GM23338 (cell line): ENCODE data around the gene TSPAN4. TPM values are rescaled to one million over a fixed set of nuclear protein-coding genes. Genes with fewer than 3 reads are reported as not detected.

Source experiments
- ATAC-seq: fragments of 200-7000 bp; cut with Tn5 transposase; 3 replicates; pipeline ENCODE4 v1.9.1; 2020
- DNase-seq: peaks from one replicate; pipeline ENCODE4 v3.0.0-alpha.2; 2015; ENCODE audit warnings: low spot score
- H2AFZ ChIP-seq: fragments of 200-600 bp; sonication (generic); 2 replicates; pipeline ENCODE4 v1.8.0; 2016; ENCODE audit warnings: antibody characterized with exemption, mild to moderate bottlenecking, moderate library complexity
- H3F3A ChIP-seq: fragments of 200-600 bp; sonication (generic); replicated peaks from 2 replicates; pipeline ENCODE4 v1.8.0; 2017; ENCODE audit warnings: antibody characterized with exemption, mixed run types, low read depth
- H3K27ac ChIP-seq: fragments of 200-600 bp; sonication (generic); 2 replicates; pipeline ENCODE4 v1.6.1; 2016; ENCODE audit warnings: low read depth
- H3K27me3 ChIP-seq: fragments of 200-600 bp; sonication (generic); 2 replicates; pipeline ENCODE4 v1.8.0; 2016; ENCODE audit warnings: mild to moderate bottlenecking, mixed run types, moderate library complexity; ENCODE audit not compliant: insufficient read depth
- H3K36me3 ChIP-seq: fragments of 200-600 bp; sonication (generic); 2 replicates; pipeline ENCODE4 v1.8.0; 2016; ENCODE audit warnings: mild to moderate bottlenecking; ENCODE audit not compliant: insufficient read depth
- H3K4me1 ChIP-seq: fragments of 200-600 bp; sonication (generic); 2 replicates; pipeline ENCODE4 v1.8.0; 2016; ENCODE audit warnings: mild to moderate bottlenecking, moderate library complexity; ENCODE audit not compliant: insufficient read depth
- H3K4me2 ChIP-seq: fragments of 200-600 bp; sonication (generic); 2 replicates; pipeline ENCODE4 v1.7.1; 2017; ENCODE audit warnings: mixed run types
- H3K4me3 ChIP-seq: fragments of 200-600 bp; sonication (generic); 2 replicates; pipeline ENCODE4 v1.6.1; 2016; ENCODE audit warnings: mixed run types
- H3K79me2 ChIP-seq: fragments of 200-600 bp; sonication (generic); replicated peaks from 2 replicates; pipeline ENCODE4 v1.8.0; 2017; ENCODE audit warnings: mild to moderate bottlenecking; ENCODE audit not compliant: insufficient read depth
- H3K9me2 ChIP-seq: fragments of 200-600 bp; sonication (generic); 2 replicates; pipeline ENCODE4 v1.8.0; 2017; ENCODE audit not compliant: insufficient read depth
- H4K20me1 ChIP-seq: fragments of 200-600 bp; sonication (generic); replicated peaks from 2 replicates; pipeline ENCODE4 v1.8.0; 2017; ENCODE audit warnings: mild to moderate bottlenecking; ENCODE audit not compliant: insufficient read depth
- H3K27ac Mint-ChIP-seq: 2 replicates; pipeline ENCODE4 v1.8.0; 2020; ENCODE audit warnings: inconsistent platforms, mild to moderate bottlenecking, moderate library complexity, mixed read lengths
- H3K27me3 Mint-ChIP-seq: 3 replicates; pipeline ENCODE4 v1.8.0; 2022; ENCODE audit warnings: low read depth, mild to moderate bottlenecking, moderate library complexity, mixed read lengths, inconsistent platforms; ENCODE audit not compliant: insufficient read depth, poor library complexity
- H3K36me3 Mint-ChIP-seq: 3 replicates; pipeline ENCODE4 v1.8.0; 2021; ENCODE audit warnings: low read depth, mild to moderate bottlenecking, inconsistent platforms, moderate library complexity, mixed read lengths
- H3K4me1 Mint-ChIP-seq: 3 replicates; pipeline ENCODE4 v1.8.0; 2020; ENCODE audit warnings: mild to moderate bottlenecking, inconsistent platforms, mixed read lengths
- H3K4me3 Mint-ChIP-seq: 3 replicates; pipeline ENCODE4 v1.8.0; 2021; ENCODE audit warnings: moderate library complexity, mild to moderate bottlenecking, inconsistent platforms, mixed read lengths
- H3K9me3 Mint-ChIP-seq: 3 replicates; pipeline ENCODE4 v1.8.0; 2020; ENCODE audit warnings: moderate library complexity, mild to moderate bottlenecking, inconsistent platforms, mixed read lengths
- CREB1 ChIP-seq: fragments of 250-450 bp; sonication (Bioruptor Pico); IDR thresholded peaks from 2 replicates; pipeline ENCODE4 v1.5.0; 2020; ENCODE audit warnings: low read depth, mild to moderate bottlenecking, moderate library complexity
- EZH2 ChIP-seq: fragments of 200-600 bp; sonication (generic); IDR thresholded peaks from one replicate; pipeline ENCODE4 v1.8.0; 2017; ENCODE audit warnings: antibody characterized with exemption, mild to moderate bottlenecking, low read depth; ENCODE audit not compliant: unreplicated experiment
- EZH2phosphoT487 ChIP-seq: fragments of 200-600 bp; sonication (generic); IDR thresholded peaks from one replicate; pipeline ENCODE4 v1.8.1; 2018; ENCODE audit warnings: antibody characterized with exemption; ENCODE audit not compliant: unreplicated experiment
- JUNB ChIP-seq: IDR thresholded peaks from one replicate; pipeline ENCODE4 v1.6.1; 2016; ENCODE audit warnings: antibody characterized with exemption; ENCODE audit not compliant: unreplicated experiment
- NANOG ChIP-seq: IDR thresholded peaks from 2 replicates; pipeline ENCODE4 v1.6.1; 2016; ENCODE audit warnings: antibody characterized with exemption, borderline replicate concordance
- POLR2AphosphoS5 ChIP-seq: IDR thresholded peaks from 2 replicates; pipeline ENCODE4 v1.6.1; 2016; ENCODE audit warnings: antibody characterized with exemption, low read depth
- STAT1 ChIP-seq: IDR thresholded peaks from one replicate; pipeline ENCODE4 v1.6.1; 2016; ENCODE audit warnings: antibody characterized with exemption; ENCODE audit not compliant: unreplicated experiment
- ZNF114 ChIP-seq: fragments of 250-450 bp; sonication (Bioruptor Pico); IDR thresholded peaks from 2 replicates; pipeline ENCODE4 v1.5.0; 2020; ENCODE audit warnings: mild to moderate bottlenecking, moderate library complexity
- ZNF331 ChIP-seq: fragments of 250-450 bp; sonication (Bioruptor Pico); IDR thresholded peaks from 2 replicates; pipeline ENCODE4 v1.5.0; 2020; ENCODE audit warnings: low read depth, mild to moderate bottlenecking, moderate library complexity
- polyA plus RNA-seq: library from polyadenylated mRNA; unstranded; fragments of >200 nt; fragmentation: Nextera tagmentation; extraction: Ambion mirVana; gene quantifications from 2 replicates; pipeline ENCODE4 v1.2.1, GENCODE V29; 2016
- total RNA-seq: library from RNA; depleted of rRNA; stranded (reverse); fragments of >200 nt; shearing (Covaris generic); gene quantifications from 2 replicates; pipeline ENCODE4 v1.2.3, GENCODE V29; 2014
- TF ChIP-seq, protein P1 (sequence below), 2 experiments: fragments of 200-600 bp in 1 of 2; sonication (generic) in 1 of 2; conservative IDR thresholded peaks; 2 replicates each; pipeline versions ENCODE4 v1.5.1 to v1.6.1; 2016 to 2017; ENCODE audit warnings: antibody characterized with exemption in 2 of 2, low read depth in 2 of 2, mild to moderate bottlenecking in 2 of 2, moderate library complexity in 1 of 2
- TF ChIP-seq, protein P2 (sequence below): IDR thresholded peaks from one replicate; pipeline ENCODE4 v1.6.1; 2018; ENCODE audit warnings: antibody characterized with exemption; ENCODE audit not compliant: unreplicated experiment
- TF ChIP-seq, protein P3 (sequence below): fragments of 250-450 bp; sonication (Bioruptor Pico); IDR thresholded peaks from 2 replicates; pipeline ENCODE4 v1.5.0; 2020; ENCODE audit warnings: mild to moderate bottlenecking, moderate library complexity
- TF ChIP-seq, protein P4 (sequence below): IDR thresholded peaks from 2 replicates; pipeline ENCODE4 v1.6.1; 2016; ENCODE audit warnings: antibody characterized with exemption

TSPAN4 gene
- total and polyA plus RNA-seq, 2 experiments from 2014 or later, result 76.8 to 150 TPM

DNA sequence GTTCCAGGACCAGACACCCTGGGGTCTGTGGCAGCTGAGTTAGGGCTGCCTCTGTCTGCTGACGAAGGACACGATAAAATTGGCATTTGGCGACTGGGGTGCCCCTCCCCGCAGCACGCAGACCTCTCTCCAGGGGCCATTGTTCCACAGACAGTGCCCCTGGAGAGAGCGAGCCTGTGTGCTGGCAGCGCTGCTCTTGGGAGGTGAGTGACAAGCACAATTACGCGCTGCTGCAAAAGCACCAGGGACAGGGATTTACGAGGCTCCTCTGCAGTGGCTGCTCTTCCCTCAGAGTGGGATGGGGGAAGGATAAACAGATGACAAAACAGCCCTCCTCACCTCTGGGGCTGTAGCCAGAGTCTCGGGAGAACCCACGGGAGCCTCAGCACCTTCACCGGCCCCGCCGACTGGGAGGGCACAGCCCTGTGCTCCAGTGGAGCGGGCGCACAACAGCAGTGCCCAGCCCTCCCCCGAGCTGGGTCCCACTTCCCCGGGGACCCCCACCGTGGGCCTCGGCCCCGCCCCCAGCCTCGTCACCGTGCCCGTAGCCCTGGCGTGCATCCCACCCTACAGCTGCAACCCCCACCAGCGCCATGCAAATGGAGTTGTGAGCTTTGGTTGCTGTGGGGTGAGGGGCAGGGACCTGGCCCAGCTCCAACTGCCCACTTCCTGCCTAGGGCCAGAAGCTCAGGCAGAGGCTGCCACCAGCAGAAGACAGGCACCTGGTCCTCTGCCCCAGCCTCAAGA is 48.3 kb downstream of the TSPAN4 start:
- no peak for DNase-seq
- Mint-ChIP-seq H3K36me3 (peaks cover 13% of the 10 kb centered on the region), H3K27ac (peak overlapping the region; percentile 56; the same call in 1 of the 2 replicates), H3K4me1 (peaks cover 9% of the 10 kb centered on the region), H3K9me3 (peaks cover 3% of the 10 kb centered on the region; the same call in 2 of the 3 replicates), H3K27me3 (peaks cover 15% of the 10 kb centered on the region), H3K4me3 (no peak overlapping the region)
- Histone ChIP-seq H3K79me2 (no peaks in the 10 kb centered on the region), H3F3A (no peaks in the 10 kb centered on the region), H4K20me1 (0 out of 2 replicates have a peak, but pooled peaks cover 3% of the 10 kb centered on the region), H2AFZ (no peak overlapping the region), H3K27me3 (no peaks in the 10 kb centered on the region), H3K4me2 (no peak overlapping the region), H3K9me2 (no peaks in the 10 kb centered on the region), H3K4me3 (no peak overlapping the region), H3K27ac (no peak overlapping the region), H3K4me1 (no peaks in the 10 kb centered on the region; the same call in 1 of the 2 replicates), H3K36me3 (no peaks in the 10 kb centered on the region)
- no peak for ATAC-seq
- TF ChIP-seq EZH2phosphoT487 (no peak), CREB1 (CRISPR knock-in tag) (no peak), JUNB (no peak), STAT1 (no peak), POLR2AphosphoS5 (no peak), NANOG (no peak), ZNF114 (CRISPR knock-in tag) (no peak), EZH2 (no peak), ZNF331 (CRISPR knock-in tag) (no peak)
- TF ChIP-seq, protein P1, sequence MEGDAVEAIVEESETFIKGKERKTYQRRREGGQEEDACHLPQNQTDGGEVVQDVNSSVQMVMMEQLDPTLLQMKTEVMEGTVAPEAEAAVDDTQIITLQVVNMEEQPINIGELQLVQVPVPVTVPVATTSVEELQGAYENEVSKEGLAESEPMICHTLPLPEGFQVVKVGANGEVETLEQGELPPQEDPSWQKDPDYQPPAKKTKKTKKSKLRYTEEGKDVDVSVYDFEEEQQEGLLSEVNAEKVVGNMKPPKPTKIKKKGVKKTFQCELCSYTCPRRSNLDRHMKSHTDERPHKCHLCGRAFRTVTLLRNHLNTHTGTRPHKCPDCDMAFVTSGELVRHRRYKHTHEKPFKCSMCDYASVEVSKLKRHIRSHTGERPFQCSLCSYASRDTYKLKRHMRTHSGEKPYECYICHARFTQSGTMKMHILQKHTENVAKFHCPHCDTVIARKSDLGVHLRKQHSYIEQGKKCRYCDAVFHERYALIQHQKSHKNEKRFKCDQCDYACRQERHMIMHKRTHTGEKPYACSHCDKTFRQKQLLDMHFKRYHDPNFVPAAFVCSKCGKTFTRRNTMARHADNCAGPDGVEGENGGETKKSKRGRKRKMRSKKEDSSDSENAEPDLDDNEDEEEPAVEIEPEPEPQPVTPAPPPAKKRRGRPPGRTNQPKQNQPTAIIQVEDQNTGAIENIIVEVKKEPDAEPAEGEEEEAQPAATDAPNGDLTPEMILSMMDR (conservative IDR thresholded peaks at IDR 0.05; ENCODE audit: low read depth in 2 of 2), result no peak
- TF ChIP-seq, protein P2, sequence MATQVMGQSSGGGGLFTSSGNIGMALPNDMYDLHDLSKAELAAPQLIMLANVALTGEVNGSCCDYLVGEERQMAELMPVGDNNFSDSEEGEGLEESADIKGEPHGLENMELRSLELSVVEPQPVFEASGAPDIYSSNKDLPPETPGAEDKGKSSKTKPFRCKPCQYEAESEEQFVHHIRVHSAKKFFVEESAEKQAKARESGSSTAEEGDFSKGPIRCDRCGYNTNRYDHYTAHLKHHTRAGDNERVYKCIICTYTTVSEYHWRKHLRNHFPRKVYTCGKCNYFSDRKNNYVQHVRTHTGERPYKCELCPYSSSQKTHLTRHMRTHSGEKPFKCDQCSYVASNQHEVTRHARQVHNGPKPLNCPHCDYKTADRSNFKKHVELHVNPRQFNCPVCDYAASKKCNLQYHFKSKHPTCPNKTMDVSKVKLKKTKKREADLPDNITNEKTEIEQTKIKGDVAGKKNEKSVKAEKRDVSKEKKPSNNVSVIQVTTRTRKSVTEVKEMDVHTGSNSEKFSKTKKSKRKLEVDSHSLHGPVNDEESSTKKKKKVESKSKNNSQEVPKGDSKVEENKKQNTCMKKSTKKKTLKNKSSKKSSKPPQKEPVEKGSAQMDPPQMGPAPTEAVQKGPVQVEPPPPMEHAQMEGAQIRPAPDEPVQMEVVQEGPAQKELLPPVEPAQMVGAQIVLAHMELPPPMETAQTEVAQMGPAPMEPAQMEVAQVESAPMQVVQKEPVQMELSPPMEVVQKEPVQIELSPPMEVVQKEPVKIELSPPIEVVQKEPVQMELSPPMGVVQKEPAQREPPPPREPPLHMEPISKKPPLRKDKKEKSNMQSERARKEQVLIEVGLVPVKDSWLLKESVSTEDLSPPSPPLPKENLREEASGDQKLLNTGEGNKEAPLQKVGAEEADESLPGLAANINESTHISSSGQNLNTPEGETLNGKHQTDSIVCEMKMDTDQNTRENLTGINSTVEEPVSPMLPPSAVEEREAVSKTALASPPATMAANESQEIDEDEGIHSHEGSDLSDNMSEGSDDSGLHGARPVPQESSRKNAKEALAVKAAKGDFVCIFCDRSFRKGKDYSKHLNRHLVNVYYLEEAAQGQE, result no peak
- TF ChIP-seq, protein P3, sequence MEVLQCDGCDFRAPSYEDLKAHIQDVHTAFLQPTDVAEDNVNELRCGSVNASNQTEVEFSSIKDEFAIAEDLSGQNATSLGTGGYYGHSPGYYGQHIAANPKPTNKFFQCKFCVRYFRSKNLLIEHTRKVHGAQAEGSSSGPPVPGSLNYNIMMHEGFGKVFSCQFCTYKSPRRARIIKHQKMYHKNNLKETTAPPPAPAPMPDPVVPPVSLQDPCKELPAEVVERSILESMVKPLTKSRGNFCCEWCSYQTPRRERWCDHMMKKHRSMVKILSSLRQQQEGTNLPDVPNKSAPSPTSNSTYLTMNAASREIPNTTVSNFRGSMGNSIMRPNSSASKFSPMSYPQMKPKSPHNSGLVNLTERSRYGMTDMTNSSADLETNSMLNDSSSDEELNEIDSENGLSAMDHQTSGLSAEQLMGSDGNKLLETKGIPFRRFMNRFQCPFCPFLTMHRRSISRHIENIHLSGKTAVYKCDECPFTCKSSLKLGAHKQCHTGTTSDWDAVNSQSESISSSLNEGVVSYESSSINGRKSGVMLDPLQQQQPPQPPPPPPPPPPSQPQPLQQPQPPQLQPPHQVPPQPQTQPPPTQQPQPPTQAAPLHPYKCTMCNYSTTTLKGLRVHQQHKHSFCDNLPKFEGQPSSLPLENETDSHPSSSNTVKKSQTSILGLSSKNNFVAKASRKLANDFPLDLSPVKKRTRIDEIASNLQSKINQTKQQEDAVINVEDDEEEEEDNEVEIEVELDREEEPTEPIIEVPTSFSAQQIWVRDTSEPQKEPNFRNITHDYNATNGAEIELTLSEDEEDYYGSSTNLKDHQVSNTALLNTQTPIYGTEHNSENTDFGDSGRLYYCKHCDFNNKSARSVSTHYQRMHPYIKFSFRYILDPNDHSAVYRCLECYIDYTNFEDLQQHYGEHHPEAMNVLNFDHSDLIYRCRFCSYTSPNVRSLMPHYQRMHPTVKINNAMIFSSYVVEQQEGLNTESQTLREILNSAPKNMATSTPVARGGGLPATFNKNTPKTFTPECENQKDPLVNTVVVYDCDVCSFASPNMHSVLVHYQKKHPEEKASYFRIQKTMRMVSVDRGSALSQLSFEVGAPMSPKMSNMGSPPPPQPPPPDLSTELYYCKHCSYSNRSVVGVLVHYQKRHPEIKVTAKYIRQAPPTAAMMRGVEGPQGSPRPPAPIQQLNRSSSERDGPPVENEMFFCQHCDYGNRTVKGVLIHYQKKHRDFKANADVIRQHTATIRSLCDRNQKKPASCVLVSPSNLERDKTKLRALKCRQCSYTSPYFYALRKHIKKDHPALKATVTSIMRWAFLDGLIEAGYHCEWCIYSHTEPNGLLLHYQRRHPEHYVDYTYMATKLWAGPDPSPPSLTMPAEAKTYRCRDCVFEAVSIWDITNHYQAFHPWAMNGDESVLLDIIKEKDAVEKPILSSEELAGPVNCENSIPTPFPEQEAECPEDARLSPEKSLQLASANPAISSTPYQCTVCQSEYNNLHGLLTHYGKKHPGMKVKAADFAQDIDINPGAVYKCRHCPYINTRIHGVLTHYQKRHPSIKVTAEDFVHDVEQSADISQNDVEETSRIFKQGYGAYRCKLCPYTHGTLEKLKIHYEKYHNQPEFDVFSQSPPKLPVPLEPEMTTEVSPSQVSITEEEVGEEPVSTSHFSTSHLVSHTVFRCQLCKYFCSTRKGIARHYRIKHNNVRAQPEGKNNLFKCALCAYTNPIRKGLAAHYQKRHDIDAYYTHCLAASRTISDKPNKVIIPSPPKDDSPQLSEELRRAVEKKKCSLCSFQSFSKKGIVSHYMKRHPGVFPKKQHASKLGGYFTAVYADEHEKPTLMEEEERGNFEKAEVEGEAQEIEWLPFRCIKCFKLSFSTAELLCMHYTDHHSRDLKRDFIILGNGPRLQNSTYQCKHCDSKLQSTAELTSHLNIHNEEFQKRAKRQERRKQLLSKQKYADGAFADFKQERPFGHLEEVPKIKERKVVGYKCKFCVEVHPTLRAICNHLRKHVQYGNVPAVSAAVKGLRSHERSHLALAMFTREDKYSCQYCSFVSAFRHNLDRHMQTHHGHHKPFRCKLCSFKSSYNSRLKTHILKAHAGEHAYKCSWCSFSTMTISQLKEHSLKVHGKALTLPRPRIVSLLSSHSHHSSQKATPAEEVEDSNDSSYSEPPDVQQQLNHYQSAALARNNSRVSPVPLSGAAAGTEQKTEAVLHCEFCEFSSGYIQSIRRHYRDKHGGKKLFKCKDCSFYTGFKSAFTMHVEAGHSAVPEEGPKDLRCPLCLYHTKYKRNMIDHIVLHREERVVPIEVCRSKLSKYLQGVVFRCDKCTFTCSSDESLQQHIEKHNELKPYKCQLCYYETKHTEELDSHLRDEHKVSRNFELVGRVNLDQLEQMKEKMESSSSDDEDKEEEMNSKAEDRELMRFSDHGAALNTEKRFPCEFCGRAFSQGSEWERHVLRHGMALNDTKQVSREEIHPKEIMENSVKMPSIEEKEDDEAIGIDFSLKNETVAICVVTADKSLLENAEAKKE (CRISPR knock-in tag), result no peak
- TF ChIP-seq, protein P4, sequence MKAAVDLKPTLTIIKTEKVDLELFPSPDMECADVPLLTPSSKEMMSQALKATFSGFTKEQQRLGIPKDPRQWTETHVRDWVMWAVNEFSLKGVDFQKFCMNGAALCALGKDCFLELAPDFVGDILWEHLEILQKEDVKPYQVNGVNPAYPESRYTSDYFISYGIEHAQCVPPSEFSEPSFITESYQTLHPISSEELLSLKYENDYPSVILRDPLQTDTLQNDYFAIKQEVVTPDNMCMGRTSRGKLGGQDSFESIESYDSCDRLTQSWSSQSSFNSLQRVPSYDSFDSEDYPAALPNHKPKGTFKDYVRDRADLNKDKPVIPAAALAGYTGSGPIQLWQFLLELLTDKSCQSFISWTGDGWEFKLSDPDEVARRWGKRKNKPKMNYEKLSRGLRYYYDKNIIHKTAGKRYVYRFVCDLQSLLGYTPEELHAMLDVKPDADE, result no peak
